Measurements from ENCODE around the gene AP3B1.
"Not testable (repeated sequence)": the region's sequence is repeated elsewhere in the genome, so short reads cannot be mapped to it uniquely, and the experiment has no call there.

Gene AP3B1

DNA sequence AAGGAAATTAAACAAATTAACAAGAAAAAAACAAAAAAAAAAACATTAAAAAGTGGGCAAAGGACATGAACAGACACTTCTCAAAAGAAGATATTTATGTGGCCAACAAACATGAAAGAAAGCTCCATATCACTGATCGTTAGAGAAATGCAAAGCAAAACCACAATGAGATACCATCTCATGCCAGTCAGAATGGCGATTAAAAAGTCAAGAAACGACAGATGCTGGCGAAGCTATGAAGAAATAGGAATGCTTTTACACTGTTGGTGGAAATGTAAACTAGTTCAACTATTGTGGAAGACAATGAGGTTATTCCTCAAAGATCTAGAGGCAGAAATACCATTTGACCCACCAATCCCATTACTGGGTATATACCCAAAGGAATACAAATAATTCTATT lies 223.8 kb downstream of the AP3B1 start:
- not testable (repeated sequence) for DNase-seq (ENCODE audit: low read depth in 3 of 3)

DNA sequence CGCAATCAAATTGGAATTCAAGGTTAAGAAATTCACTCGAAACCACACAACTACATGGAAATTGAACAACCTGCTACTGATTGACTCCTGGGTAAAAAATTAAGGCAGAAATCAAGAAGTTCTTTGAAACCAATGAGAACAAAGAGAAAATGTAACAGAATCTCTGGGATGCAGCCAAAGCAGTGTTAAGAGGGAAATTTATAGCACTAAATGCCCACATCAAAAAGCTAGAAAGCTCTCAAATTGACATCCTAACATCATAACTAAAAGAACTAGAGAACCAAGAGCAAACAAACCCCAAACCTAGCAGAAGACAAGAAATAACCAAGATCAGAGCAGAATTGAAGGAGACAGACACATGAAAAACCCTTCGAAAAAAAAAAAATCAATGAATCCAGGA lies 226.9 kb downstream of the AP3B1 start:
- DNase-seq (ENCODE audit: low read depth in 3 of 3): not testable (repeated sequence)

DNA sequence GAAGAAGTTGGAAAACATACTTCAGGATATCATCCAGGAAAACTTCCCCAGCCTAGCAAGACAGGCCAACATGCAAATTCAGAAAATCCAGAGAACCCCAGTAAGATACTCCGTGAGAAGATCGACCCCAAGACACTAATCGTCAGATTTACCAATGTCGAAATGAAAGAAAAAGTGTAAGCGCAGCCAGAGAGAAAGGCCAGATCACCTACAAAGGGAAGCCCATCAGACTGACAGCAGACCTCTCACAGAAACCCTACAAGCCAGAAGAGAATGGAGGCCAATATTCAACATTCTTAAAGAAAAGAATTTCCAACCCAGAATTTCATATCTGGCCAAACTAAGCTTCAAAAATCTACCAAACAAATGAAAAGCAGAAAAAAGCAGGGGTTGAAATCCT lies 227.8 kb downstream of the AP3B1 start:
- not testable (repeated sequence) for DNase-seq (ENCODE audit: low read depth in 3 of 3)

DNA sequence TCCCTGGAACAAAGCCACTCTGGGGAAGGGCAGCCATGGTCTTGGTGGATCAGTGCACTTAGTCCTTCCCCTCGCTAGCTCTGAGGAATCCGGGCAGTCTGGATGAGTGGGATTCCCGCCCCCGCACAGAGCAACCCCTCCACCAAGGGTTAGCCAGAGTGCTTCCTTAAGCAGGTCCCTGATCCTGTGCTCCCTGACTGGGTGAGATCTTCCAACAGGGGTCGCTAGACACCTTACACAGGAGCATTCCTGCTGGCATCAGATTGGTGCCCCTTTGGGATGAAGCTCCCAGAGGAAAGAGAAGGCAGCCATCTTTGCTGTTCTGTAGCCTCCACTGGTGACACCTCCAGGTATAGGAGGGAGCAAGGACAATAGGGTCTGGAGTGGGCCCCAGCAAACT lies 228.8 kb downstream of the AP3B1 start:
- no peak for DNase-seq (ENCODE audit: low read depth in 3 of 3)

DNA sequence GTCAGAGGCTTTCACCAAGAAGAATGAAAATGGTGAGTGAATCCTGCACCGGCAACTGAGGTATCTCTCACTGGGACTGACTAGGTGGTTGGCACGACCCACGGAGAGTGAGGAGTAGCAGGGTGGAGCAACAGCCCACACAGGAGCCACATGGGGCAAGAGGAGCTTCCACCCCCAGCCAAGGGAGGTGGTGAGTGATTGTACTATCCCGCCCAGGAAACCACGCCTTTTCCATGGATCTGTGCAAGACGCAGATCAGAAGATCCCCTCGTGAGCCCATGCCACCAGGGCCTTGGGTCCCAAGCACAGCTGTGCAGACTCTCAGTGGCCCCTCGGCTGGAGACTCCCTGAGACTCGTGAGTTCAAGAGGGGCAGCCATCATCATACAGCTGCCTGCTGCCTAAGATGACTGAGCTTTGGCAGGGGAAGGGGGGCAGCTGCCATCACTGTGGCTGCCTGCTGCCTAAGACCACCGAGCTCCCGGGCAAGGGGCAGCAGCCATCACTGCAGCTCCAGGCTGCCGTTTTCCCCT lies 229.5 kb downstream of the AP3B1 start:
- no peak for DNase-seq (ENCODE audit: low read depth in 3 of 3)

DNA sequence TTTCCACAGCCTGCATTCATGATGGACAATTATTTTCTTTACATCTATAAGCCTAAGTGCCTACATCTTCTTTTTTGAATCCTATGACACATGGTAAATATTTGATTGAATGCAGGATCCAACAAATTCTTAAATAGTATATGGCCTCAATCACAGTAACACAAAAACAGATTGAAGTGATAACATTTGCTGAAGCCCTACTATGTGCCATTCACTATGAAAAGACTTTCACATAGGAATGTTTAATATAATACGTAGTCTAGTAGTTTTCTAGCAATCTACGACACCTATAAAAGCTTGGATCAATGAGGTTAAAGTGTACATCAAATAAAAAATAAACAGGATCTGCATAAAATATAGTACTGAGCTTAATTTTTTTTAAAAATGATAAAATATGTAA lies 231.0 kb downstream of the AP3B1 start:
- DNase-seq (ENCODE audit: low read depth in 3 of 3): no peak

DNA sequence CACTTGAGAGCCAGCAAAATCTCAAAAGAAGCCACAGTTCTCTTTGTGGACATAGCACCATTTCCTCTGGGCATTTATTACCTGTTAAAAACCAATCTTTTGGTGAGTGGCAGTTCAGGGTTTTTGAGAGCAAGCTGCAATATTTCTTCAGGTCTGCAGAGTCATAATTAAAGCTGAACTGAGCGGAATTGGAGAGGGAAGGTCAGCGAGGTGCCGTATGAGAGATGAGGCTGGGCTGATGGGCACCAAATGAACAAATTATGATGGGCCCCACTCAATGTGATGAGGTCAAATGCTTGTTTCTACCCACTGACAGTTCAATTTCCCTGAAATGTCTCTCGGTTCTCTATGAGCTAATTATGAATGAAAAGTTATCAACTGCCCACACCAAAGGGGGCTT lies 231.9 kb downstream of the AP3B1 start:
- DNase-seq (ENCODE audit: low read depth in 3 of 3): no peak

DNA sequence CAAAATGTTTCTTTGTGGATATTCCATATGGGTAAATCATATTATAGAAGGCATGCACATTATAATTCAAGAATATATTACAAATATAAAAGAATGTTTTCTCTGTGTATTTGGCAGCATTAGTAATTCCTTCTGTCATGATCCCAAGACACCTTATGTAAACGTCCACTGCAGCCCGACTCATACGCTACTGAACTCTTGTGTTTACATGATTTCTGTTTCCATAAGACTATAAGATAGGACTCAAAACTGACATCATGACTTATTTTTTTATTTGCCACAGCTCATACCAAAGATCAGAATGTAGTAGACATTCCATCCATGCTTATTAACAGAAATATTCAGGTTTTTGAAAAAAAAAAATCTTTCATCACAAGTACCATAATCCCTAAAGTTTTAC lies 234.1 kb downstream of the AP3B1 start:
- DNase-seq (ENCODE audit: low read depth in 3 of 3): no peak

DNA sequence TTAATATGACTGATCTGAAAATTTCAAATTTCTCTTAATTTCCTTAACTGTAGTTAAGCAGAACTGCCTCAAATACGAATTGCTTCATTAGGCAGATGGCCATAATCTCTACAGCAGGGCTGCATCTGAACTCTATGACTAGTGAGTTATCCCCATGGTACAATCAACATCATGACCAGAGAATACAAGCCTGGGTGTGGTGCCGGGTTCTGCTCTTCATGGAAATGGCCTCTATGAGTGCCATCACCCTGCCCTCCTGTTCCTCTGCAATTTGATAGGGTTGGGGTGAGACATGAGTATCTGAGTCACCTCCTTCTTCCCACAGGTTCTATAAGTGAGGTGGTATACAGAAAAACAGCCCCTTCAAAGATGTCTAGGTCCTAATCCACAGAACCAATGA lies 235.9 kb downstream of the AP3B1 start:
- DNase-seq (ENCODE audit: low read depth in 3 of 3): no peak

DNA sequence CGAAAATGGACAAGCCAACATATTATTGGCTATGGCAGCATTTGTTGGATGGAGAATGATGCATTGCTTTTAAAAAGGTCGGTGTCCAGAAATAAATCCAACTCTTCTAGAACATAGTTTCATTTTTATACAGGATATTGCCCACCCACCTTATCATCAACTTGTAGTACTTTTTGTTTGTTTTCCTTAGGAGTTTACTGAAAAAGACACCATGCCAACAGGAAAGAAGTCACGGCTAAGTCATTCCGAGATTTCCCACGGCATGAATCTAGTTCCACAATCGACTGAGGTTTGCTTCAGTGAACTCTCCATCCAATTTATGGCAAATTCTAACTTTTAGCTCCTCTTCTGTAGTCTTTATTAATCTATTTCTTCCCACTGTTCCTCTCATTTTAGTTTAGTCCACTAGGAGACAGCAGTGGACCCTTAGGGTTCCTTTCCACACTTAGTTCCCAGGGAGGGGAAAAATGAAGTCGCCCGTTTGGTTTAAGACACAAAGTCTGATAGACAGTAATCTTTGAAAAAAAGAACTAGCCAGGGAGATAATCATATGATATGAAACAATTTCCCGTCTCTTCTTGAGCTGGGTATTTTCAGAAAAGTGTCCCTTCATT lies 237.5 kb downstream of the AP3B1 start:
- no peak for DNase-seq (ENCODE audit: low read depth in 3 of 3)

DNA sequence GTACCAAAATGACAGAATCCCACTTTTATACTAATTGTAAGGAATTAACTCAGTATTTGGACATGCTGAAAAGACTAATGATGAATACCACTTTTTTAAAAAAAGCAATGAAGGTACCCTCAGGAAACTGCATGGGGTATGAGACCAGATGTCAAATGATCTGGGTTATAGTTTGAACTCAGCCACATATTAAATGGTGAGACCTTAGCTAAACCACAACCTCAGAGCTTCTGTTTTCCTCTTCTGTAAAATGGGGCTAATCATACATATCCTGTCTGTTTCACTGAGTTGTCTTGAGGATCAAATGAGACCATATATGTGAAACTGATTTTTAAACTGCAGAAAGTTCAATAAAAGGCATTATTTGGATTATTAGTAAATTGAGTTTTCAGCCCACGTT lies 238.4 kb downstream of the AP3B1 start:
- no peak for DNase-seq (ENCODE audit: low read depth in 3 of 3)

DNA sequence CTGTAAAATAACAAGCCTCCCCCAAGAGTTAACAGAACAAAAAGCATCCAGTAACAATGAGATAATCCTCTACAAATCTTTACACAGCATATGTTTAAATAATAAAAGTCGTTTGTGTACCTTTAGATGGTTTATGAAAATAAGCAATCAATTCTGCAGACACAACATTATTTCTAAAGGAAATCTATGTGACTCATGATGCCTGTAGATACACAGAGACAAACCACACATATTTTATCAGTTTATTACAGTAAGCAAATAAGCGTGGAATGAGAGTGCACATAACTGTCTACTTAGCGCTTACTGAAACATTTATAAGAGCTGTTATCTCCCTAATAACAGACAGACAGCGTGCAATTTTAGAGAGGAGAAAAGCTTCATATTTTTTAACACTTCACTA lies 243.6 kb downstream of the AP3B1 start:
- DNase-seq (ENCODE audit: low read depth in 3 of 3): no peak

DNA sequence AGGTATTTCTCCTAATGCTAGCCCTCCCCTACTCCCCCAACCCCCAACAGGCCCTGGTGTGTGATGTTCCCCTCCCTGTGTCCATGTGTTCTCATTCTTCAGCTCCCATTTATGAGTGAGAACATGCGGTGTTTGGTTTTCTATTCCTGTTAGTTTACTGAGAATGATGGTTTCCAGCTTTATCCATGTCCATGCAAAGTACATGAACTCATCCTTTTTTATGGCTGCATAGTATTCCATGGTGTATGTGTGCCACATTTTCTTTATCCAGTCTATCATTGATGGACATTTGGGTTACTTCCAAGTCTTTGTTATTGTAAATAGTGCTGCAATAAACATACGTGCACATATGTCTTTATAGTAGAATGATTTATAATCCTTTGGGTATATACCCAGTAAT lies 247.7 kb downstream of the AP3B1 start:
- not testable (repeated sequence) for DNase-seq (ENCODE audit: low read depth in 3 of 3)

DNA sequence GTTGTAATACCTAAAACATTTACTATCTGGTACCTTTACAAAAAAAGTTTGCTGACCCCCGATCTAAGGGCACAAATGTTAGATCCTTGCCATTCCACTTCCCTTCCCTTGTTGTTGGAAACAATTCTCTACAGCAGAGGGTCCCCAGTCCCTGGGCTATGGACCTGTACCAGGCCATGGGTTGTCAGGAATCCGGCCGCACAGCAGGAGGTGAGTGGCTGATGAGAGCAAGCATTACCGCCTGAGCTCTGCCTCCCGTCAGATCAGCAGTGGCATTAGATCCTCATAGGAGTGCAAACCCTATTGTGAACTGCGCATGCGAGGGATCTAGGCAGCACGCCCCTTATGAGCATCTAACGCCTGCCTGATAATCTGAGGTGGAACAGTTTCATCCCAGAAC lies 248.5 kb downstream of the AP3B1 start:
- DNase-seq (ENCODE audit: low read depth in 3 of 3): no peak

DNA sequence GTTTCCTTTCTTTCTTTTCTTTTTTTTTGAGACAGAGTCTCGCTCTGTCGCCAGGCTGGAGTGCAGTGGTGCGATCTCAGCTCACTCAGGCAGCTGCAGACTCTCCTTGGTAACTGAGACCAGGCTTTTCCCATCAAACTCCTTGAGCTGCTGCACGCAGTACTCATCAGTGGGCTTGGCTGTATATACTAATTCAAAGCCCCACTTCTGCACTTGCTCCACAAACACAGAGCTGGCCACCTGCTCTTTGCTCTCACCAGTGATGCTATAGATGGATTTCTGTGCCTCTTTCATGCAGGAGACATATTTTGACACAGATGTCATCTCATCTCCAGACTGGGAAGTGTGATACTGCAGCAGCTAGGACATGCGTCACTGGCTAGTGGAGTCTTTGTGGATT lies 252.7 kb downstream of the AP3B1 start:
- DNase-seq (ENCODE audit: low read depth in 3 of 3): no peak

DNA sequence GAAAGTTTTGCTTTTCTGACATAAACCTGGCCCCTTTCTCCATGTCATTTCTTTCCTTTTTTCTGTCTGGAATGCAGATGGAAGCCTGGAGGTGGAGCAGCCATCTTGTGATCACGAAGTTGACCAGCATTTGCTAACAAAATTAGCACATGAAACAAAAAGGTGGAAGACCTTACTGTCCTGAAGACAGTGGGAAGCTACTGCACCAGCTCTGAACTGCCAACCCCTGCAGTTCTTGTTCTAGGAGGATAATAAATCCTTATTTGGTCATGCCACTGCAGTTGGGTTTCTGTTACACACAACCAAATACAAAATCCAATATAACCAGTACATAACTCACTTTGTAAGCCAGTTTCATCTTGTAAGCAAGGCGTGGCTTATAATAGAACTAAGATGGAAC lies 269.0 kb downstream of the AP3B1 start:
- DNase-seq (ENCODE audit: low read depth in 3 of 3): no peak

DNA sequence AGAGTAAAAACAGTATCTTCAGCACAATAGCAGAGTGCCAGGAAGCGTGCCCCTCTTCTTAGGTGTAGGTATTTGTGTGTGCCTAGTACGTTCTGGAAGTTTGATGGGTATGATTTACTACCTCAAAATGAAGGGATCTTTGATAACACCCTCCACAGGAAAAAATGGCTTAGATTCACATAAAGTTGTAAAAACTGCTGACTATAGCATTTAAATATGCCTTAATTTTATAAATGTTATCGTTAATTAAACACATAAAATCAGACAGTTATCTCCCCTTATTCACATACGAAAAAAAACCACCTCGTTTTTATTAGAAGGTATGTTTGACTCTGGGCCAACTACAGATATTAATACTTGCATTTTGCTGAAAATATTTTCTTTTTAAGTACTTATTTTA lies 274.8 kb downstream of the AP3B1 start:
- no peak for DNase-seq (ENCODE audit: low read depth in 3 of 3)

DNA sequence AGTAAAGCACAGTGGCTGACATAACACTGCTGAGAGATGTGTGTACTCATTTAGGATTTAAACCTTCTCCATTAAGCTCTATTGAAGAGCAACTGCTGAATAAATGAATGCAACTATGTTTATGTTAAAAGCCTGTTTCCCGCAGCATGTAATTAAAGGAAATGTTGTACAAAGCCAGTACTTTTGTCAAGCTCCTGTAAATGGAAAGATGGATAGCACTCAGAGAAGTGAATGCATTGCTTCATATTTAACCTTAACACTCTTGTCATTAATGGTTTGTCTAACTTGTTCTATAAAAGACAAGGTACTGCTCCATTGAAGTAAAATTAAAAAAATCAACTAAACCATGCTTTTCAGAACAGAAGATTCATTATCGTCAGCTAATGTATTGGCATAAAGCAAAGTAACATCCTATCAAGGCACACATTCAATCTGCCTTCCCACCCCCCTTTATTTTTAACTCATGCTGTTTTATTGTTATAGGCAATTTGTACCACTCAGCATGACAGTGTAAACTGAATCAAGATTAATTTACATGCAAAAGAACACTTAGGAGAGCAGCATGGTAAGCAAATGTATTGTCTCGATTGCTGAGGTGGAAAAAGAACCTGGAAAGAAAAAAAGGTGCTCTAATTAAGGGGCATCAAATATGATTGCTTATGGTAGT lies 277.5 kb downstream of the AP3B1 start:
- no peak for DNase-seq (ENCODE audit: low read depth in 3 of 3)

DNA sequence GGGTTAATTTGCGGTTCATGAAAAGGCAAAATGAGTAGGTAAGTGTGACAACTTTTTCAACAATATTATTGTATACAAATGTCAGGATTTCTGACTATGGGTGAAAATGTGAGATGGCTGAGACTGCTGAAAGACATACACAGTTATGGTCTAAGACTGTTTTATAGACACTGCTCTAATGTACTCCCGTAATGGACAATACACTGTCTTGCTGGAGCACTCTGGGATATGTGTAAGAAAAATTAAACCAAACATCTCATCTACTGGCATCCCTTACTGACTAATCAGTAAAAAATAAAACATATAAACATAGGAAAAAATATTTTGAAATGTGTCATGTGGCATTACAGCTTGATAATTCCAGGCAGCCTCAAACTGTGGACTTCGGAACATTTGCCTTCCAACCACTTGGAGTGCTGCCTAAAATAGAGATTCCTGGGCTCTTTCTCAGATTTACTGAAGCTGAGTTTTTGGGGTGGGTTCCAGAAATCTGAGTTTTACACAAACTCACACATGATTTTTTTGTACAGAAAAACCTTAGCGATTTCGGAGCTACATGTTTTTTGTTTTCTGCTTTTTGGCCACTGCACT lies 284.5 kb downstream of the AP3B1 start:
- no peak for DNase-seq (ENCODE audit: low read depth in 3 of 3)

DNA sequence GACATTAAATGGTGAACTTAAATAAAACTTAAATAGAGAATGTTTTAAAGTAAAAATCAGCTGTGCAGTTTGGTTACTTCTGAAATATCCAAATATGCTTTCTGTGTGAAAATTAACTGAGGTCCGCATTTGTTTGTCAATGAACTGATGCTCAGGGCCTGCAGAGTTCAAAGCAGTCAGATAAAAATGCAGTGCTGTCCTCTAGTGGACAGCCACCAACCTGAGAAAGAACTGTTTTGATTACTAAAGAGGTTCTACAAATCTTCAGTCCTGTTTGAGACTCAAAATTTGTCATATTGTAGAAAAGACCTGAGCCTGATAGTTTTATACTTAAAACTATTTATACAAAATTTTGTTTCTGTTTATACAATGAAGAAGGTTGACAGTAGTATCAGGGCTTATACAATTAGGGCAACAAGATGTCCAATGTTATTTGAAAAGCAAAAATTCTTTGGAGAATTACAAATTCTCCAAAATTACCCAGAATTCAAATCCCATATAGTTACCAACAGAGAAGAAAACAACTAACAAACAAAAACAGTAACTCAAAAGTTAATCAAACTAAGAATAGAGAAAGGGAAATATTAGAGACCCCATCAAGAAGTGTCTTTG lies 286.0 kb downstream of the AP3B1 start:
- no peak for DNase-seq (ENCODE audit: low read depth in 3 of 3)

DNA sequence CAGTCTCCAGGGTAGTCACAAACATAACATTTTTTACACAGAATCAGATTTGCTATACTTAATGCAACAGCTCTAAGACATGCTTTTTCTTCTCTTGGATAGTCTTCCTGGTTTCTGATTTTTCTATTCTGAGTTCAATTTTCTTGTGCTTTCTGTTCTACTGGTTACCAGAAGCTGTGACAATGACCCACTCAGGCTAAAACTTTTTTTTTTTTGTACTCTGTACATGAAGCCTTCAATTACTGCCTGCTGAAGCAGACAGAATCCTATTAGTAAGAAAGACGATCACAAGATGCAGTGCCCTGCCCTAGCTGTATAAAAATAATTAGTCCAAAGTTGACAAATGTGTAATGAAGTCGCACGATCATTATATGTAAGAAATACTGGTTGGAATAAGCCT lies 287.3 kb downstream of the AP3B1 start:
- no peak for DNase-seq (ENCODE audit: low read depth in 3 of 3)

DNA sequence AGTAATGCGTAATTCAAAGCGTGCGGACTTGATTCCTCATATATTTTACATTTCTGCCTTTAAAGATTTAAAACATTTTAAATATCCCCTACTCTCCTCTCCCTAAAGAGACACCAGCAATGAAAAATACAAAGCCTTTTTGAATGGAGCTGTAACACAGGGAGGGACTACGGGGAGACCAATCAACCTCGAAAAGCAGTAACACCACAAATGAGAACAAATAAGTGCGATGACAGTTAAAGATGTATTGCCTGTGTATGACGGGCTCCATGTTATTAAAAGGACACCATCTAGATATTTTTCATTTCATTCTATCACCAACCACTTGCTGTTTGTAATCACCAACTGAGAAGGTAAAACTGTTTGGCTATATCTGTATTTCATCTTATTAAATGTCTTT lies 288.0 kb downstream of the AP3B1 start:
- DNase-seq (ENCODE audit: low read depth in 3 of 3): no peak

Data from stimulated activated CD4-positive, alpha-beta T cell treated with anti-CD3 and anti-CD28 coated beads, TNF-alpha, amount 100 ng/mL, for 48 hours (primary cell).